GM10266 (cell line): ENCODE measurements around the gene ZIC2.

ENCODE experiments used
- DNase-seq: peaks from one replicate; pipeline ENCODE4 v3.0.0; 2012; ENCODE audit errors: extremely low spot score
- TF ChIP-seq, protein P1 (sequence below): IDR thresholded peaks from 2 replicates; pipeline ENCODE4 v1.5.1; 2012; ENCODE audit warnings: mild to moderate bottlenecking, low read depth; ENCODE audit not compliant: control insufficient read depth, insufficient read depth; ENCODE audit errors: missing control alignments

ZIC2 gene

DNA sequence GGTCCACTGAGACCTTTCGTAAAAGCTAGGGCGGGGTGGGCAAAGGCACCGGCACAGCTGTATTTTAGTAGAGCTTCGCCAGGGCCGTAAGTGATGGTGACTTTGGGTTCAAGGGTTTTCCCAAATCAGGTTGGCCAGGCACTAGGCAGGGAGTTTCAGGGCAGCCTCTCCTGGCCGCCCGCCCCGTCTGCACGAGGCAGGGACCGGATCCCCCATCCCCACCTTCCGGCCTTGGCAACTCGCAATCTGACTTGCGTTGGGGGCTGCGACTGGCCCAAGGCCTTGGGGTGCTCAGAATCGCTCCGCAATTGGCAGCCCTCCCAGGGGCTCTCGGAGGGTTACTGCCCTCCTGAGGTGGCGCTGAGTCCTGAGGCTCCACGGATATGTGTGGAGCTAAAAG is 6.0 kb upstream of the ZIC2 start:
- TF ChIP-seq, protein P1, sequence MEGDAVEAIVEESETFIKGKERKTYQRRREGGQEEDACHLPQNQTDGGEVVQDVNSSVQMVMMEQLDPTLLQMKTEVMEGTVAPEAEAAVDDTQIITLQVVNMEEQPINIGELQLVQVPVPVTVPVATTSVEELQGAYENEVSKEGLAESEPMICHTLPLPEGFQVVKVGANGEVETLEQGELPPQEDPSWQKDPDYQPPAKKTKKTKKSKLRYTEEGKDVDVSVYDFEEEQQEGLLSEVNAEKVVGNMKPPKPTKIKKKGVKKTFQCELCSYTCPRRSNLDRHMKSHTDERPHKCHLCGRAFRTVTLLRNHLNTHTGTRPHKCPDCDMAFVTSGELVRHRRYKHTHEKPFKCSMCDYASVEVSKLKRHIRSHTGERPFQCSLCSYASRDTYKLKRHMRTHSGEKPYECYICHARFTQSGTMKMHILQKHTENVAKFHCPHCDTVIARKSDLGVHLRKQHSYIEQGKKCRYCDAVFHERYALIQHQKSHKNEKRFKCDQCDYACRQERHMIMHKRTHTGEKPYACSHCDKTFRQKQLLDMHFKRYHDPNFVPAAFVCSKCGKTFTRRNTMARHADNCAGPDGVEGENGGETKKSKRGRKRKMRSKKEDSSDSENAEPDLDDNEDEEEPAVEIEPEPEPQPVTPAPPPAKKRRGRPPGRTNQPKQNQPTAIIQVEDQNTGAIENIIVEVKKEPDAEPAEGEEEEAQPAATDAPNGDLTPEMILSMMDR: no peak
- no peak for DNase-seq

DNA sequence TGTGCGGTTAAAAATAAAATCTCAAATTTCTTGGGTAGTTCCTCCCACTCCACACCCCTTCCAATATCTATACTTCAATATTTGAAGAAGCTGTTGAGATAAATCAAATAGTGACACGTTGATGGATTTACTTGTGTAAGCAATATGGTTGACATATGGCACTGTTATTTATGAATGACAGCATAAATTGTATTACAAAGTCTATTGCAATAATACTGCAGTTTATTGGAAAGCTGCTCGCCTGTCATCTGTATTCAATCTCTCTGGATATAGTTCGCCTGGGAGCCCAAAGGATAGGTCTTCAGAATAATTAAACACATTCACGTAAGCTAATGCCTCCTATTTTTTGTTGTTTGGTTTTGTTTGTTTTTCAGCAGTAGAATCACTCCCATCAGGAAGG is 5.0 kb upstream of the ZIC2 start:
- no peak for DNase-seq
- TF ChIP-seq, protein P1: no peak

DNA sequence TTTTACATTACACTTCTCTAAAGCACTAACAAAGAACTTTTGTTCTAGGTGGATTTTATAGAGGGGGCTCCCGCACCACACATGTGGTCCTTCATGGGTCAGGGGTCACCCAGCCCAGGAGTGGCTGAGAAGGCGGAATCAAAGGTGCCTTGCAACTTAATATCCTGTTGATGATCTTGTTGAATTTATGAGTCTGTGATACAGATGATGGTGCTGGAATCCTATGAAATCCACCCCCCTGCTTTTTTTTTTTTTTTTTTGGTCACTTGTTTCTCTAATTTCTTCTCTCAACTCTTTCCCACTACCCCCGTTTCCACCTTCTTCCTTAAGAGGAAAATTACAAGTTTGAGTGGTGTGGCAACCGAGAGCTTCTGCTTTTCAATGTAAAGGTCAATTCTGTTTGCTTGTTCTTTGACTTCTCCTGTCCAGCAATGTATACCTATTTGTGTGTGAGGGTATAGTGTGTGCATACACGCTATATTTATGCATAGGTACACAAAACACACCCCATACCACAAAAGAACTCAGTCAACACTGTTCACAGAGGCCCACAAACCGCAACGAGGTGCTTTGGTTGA is 4.2 kb upstream of the ZIC2 start:
- DNase-seq: no peak
- TF ChIP-seq, protein P1: no peak

DNA sequence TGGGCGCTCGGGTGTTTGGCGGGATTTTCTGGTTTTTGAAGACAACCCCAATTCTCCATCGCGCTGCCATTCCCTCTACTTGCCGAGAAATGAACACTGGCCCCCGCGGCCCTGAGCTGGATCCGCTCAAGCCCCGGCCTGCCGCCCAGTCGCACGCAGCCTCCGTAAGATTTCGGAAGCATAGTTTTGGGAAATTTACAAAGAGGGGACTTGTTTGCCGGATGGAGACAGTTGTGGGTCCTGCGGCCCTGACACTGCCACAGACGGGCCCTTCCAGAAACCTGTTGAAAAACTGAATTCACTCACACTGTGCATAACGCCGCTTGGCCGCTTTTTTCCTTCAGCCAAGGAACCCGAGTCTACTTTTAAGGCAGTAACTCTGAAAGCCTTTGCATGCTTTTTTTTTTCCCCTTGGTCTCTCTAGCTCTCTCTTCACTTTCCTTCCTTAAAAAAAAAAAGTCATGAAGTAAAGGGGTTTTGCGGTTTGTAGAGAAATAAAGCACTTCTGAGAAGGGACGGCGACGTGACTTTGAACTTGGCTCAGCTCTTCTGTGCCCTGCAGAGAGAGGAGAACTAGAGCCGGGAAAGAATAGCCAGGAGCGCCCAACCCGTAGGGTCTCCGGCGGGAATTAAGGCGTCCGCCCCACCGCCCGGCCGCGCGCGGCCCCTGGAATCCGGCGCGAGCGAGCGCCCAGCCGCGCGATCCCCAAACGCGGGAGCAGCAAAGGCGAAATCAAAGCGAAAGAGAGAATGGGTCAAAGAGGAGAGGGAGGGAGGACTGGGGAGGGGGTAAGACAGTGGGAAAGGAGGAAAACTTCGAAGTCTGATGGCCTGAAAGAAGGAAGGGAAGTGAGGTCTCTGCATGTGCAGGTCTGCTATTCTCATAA is 3.4 kb upstream of the ZIC2 start:
- DNase-seq: no peak
- TF ChIP-seq, protein P1: no peak

DNA sequence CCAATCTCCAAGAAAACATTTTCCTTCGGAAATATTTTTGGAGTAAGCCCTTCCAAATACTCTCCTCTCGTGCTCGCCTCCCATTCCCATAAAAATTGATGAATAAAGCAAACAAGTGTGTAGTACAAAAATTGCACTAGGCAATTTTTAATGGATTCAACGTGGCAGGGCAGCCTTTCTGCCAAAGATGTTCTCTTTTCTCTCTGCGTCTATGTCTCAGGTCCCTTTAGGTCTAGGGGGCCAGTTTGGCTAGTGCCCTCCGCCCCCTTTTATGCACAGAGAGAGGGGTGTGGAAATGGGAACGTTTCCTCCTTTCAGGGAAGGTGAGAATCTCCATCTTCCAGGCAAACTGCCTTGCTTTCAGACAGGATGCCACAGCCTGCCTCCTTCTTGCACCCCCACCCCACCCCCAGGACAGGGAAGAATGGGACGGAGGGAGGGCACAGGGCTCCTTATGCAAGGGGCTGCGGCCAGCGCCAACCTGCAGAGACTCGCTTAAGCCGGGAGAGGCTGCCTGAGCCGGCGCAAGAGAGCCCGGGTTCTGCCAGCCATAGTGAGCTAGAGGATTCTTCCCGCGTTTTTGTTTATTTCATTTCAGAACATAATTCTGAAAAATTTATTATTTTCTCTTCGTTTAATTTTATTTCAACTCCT is 2.7 kb upstream of the ZIC2 start:
- TF ChIP-seq, protein P1: no peak

DNA sequence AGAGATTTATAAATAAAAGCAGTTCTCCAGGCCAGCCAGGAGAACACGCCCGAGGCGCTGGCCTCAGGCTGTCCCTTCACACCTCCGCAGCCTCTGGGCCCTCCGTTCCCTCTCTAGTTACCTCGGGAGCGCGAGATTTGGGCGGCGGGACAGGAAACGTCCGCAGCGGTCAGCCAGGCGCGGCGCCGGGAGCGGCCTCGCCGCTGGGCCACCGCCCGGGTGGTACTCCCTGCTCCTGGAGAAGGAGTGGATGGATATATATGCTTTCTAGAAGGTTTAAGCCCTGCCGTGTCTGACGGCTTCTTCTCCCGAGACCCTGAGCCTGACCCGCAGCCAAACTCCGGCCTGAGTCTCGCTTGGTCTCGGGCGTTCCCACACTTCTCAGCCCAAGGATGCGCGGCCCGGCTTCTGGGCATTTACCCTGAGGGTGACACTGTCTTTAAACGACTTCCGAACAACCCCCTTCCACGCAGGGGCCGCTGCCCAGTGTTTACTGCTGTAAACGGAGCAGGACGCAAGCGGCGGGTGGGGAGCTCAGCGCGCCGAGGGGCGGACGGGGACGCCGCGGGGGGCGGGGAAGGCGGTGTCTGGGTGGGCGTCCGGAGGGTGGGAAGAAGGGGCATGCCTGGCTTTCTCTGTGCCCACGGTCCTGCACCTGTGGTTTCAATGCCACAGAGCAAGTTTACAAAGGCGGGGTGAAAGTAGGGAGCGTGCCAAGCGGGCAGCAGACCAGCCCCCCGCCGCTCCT is 2.0 kb upstream of the ZIC2 start:
- DNase-seq: no peak
- TF ChIP-seq, protein P1: no peak

More for the DNA sequence above, 2.7 kb upstream of the ZIC2 start:
- DNase-seq: no peak
